AG04450 (cell line): ENCODE data around the gene ERBIN. TPM values are rescaled to one million over a fixed set of nuclear protein-coding genes. Genes with fewer than 3 reads are reported as not detected.

ENCODE experiments used
- CTCF ChIA-PET: fragments of 300-600, 350-600 bp; formaldehyde crosslinking; extraction: SDS; loops from one replicate; lab custom pipeline; 2022; ENCODE audit warnings: antibody characterized with exemption, inconsistent platforms; lab: Charles Lee
- POLR2A ChIA-PET: fragments of 350-600 bp; formaldehyde crosslinking; extraction: SDS; loops from one replicate; lab custom pipeline; 2021; ENCODE audit warnings: antibody characterized with exemption, inconsistent platforms; lab: Yijun Ruan, JAX
- DNase-seq: peaks from one replicate; pipeline ENCODE4 v3.0.0-alpha.2; 2011; ENCODE audit warnings: low read depth, low spot score
- H3K27ac ChIP-seq: one replicate; pipeline ENCODE4 v1.5.1; 2012; ENCODE audit warnings: low read depth, low read length, control low read depth
- H3K27me3 ChIP-seq: one replicate; pipeline ENCODE4 v1.6.0; 2012; ENCODE audit warnings: low read length; ENCODE audit not compliant: control insufficient read depth, insufficient read depth
- H3K4me3 ChIP-seq: 2 replicates; pipeline ENCODE4 v1.5.1; 2011; ENCODE audit warnings: mild to moderate bottlenecking, low read depth, low read length, control low read depth
- H3K9me3 ChIP-seq: 2 replicates; pipeline ENCODE4 v1.5.1; 2012; ENCODE audit warnings: low read length; ENCODE audit not compliant: control insufficient read depth, insufficient read depth
- polyA plus RNA-seq: library from polyadenylated mRNA; depleted of rRNA; stranded (reverse); fragments of >200 nt; gene quantifications from 2 replicates; pipeline ENCODE4 v1.2.3, GENCODE V29; 2011
- TF ChIP-seq, protein P1 (sequence below): IDR thresholded peaks from 2 replicates; pipeline ENCODE4 v1.5.1; 2011; ENCODE audit warnings: low read depth, low read length, control low read depth, inconsistent platforms

ERBIN gene
- polyA plus RNA-seq, 1 experiment = 64.8 TPM

DNA sequence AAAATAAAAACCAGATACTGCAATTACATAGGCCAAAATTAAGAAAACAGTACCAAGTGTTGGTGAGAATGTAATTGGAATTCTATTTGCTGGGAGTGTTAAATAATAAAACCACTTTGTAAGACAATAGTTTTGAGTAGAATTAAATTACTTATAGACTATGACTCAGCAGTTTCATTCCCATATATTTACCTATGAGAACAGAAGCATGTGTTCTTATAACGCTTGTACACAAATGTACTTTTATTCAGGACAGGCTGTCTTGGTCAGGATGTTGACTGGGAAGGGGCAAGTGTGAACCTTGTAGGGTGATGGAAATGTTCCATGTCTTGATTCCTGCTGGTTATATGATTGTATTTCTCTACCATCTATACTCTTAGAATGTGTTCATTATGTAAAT is 56.3 kb downstream of the ERBIN start:
- TF ChIP-seq, protein P1, sequence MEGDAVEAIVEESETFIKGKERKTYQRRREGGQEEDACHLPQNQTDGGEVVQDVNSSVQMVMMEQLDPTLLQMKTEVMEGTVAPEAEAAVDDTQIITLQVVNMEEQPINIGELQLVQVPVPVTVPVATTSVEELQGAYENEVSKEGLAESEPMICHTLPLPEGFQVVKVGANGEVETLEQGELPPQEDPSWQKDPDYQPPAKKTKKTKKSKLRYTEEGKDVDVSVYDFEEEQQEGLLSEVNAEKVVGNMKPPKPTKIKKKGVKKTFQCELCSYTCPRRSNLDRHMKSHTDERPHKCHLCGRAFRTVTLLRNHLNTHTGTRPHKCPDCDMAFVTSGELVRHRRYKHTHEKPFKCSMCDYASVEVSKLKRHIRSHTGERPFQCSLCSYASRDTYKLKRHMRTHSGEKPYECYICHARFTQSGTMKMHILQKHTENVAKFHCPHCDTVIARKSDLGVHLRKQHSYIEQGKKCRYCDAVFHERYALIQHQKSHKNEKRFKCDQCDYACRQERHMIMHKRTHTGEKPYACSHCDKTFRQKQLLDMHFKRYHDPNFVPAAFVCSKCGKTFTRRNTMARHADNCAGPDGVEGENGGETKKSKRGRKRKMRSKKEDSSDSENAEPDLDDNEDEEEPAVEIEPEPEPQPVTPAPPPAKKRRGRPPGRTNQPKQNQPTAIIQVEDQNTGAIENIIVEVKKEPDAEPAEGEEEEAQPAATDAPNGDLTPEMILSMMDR = no peak
- no peak overlapping the region for H3K4me3 ChIP-seq
- ChIA-PET POLR2A (no interaction called here), CTCF (no interaction called here)
- DNase-seq = no peak
- H3K27ac ChIP-seq = no peak overlapping the region
- H3K27me3 ChIP-seq = no peaks in the 10 kb centered on the region
- peaks cover 2% of the 10 kb centered on the region; the same call in 1 of the 2 replicates for H3K9me3 ChIP-seq

DNA sequence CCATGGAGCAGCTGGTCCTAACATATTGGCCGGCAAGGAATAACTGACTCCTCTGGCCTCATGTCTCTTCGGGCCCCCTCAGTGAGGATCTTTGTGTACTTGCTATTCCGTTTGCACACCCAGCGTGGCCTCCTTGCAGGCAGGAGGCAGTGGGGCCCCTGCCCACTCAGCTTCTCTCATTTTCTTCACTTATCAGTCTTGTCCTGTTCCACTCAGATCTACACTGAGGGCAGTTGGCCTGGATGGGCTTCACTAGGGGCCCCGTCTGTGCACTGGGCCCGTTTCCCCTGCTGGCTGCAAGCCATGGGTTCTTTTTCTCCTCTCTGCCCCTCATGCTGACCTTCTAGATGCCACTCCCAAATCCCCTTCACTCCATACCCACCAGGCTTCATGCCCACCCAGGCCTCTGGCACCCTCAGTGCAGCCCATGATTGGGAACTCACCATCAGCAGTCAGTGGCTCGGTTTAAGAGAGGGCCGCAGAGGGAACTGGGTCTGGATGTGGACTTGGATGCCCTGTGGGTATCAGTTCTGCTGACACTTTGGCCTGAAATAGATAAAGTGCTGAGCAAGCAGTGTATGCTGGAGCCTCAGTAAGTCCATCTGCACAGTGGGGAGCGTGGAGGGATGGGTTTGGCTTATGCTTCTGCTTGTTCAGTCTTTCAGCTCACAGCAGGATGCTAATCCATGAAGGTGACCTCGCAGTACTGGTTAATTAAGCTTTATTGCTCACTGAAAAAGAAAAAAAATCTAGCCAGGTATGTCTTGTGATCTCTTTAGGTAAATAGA is 57.9 kb downstream of the ERBIN start:
- Histone ChIP-seq H3K4me3 (no peak overlapping the region), H3K27ac (no peak overlapping the region), H3K9me3 (no peaks in the 10 kb centered on the region), H3K27me3 (no peaks in the 10 kb centered on the region)
- POLR2A ChIA-PET = no interaction called here
- CTCF ChIA-PET = no interaction called here
- TF ChIP-seq, protein P1 = no peak
- DNase-seq = no peak

DNA sequence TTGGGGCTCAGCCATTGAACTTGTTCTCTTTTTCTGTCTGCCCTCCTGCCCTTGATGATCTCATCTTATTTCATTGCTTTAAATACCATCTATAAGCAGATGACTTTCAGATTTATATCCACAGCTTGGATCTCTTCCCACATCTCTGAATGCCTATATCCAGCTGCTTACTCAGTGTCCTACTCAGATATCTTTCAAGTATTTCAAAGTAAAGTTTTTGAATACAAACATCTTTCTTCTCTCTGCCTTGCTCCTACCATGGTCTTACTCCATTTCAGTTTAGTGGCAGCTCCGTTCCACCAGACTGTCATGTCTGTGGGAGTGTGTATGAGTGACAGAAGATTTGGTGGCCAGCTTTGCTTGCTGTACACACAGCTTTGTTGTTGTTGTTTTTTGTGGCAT is 59.7 kb downstream of the ERBIN start:
- POLR2A ChIA-PET = interaction anchor here (0.6 kb wide), 2 partner anchors 10 to 38 kb away, joined by 3 to 4 read pairs; no protein-coding TSS in a partner anchor

DNA sequence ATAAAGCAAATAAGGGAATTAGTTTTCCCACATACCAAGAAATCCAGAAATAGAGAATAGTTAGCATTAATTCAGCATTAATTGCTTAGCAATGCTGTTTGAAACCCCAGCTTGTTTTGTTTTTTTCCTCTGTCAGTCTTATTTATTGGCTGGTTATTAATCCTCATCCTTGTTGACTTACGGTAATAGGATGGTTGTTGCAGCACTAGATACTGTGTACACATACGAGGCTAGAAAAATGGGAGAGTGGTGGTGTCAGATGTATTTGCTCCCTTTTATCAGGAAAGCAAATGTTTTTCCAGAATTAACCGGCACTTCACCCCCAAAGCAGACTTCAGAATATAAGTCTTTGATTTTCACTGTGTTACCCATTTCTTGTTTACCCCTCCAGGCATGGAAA is 60.4 kb downstream of the ERBIN start:
- TF ChIP-seq, protein P1 = no peak
- Histone ChIP-seq H3K27me3 (no peaks in the 10 kb centered on the region), H3K9me3 (no peaks in the 10 kb centered on the region), H3K27ac (no peak overlapping the region), H3K4me3 (no peak overlapping the region)
- POLR2A ChIA-PET = no interaction called here
- no peak for DNase-seq
- CTCF ChIA-PET = no interaction called here

More for the DNA sequence above, 59.7 kb downstream of the ERBIN start:
- H3K27ac ChIP-seq = peak overlapping the region; percentile 47
- no peaks in the 10 kb centered on the region for H3K27me3 ChIP-seq
- peak; percentile 74 for DNase-seq
- CTCF ChIA-PET = no interaction called here
- H3K4me3 ChIP-seq = peak overlapping the region; percentile 32
- TF ChIP-seq, protein P1 = no peak
- no peaks in the 10 kb centered on the region for H3K9me3 ChIP-seq

DNA sequence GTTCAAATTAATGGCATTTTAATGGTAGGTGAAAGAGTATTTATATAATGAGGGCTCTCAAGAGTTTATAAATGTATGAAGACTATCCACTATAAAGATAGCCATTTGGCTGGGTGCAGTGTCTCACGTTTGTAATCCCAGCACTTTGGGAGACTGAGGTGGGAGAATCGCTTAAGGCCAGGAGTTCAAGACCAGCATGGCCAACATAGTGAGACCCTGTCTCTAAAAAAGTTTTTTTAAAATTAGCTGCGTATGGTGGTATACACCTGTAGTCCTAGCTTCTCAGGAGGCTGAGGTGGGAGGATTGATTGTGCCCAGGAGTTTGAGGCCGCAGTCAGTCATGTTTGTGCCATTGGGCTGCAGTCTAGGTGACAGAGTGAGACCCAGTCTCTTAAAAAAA is 61.6 kb downstream of the ERBIN start:
- ChIA-PET POLR2A (interaction anchor here (0.6 kb wide), 1 partner anchor 260 kb away, joined by 4 read pairs; no protein-coding TSS in a partner anchor), CTCF (interaction anchor here (0.7 kb wide), 1 partner anchor 86 kb away, joined by 3 read pairs; no protein-coding TSS in a partner anchor)
- Histone ChIP-seq H3K27ac (no peak overlapping the region), H3K9me3 (no peaks in the 10 kb centered on the region), H3K27me3 (no peaks in the 10 kb centered on the region), H3K4me3 (no peak overlapping the region)
- DNase-seq = no peak
- TF ChIP-seq, protein P1 = no peak
